Natural killer cell (primary cell): ENCODE data around the gene BCAP29. TPM values are rescaled to one million over a fixed set of nuclear protein-coding genes. Genes with fewer than 3 reads are reported as not detected.

Source experiments
- ATAC-seq, 3 donors: fragments of 150-1000 bp in 2 of 3; fragments of 200-7000 bp in 1 of 3; cut with Tn5 transposase; 1 replicate in 1 of 3; 2 replicates in 2 of 3; pipeline ENCODE4 v1.10.0; 2021; ENCODE audit warnings: mild to moderate bottlenecking in 2 of 3, moderate library complexity in 2 of 3
- DNase-seq, 2 donors: peaks; one replicate each; pipeline versions ENCODE4 v3.0.0 to v3.0.0-alpha.2; 2013 to 2021; ENCODE audit warnings: mixed read lengths in 1 of 2
- H3K27ac ChIP-seq: one replicate; pipeline ENCODE4 v1.5.1; 2013; ENCODE audit warnings: mild to moderate bottlenecking, low read length
- H3K27me3 ChIP-seq: one replicate; pipeline ENCODE4 v1.6.1; 2013; ENCODE audit warnings: low read length; ENCODE audit not compliant: control insufficient read depth, insufficient read depth
- H3K36me3 ChIP-seq: one replicate; pipeline ENCODE4 v1.6.1; 2013; ENCODE audit warnings: low read length; ENCODE audit not compliant: control insufficient read depth, insufficient read depth
- H3K4me1 ChIP-seq: one replicate; pipeline ENCODE4 v1.6.1; 2013; ENCODE audit warnings: low read length; ENCODE audit not compliant: control insufficient read depth, insufficient read depth
- H3K4me3 ChIP-seq: one replicate; pipeline ENCODE4 v1.5.1; 2013; ENCODE audit warnings: low read length
- H3K9me3 ChIP-seq: one replicate; pipeline ENCODE4 v1.6.1; 2013; ENCODE audit warnings: low read length; ENCODE audit not compliant: control insufficient read depth, insufficient read depth
- H3K27ac Mint-ChIP-seq, 2 donors: one replicate each; pipeline ENCODE4 v1.8.0; 2022; ENCODE audit warnings: mild to moderate bottlenecking in 2 of 2, mixed read lengths in 2 of 2, moderate library complexity in 1 of 2
- H3K27me3 Mint-ChIP-seq, 2 donors: one replicate each; pipeline ENCODE4 v1.8.0; 2022; ENCODE audit warnings: low read depth in 2 of 2, mixed read lengths in 2 of 2
- H3K36me3 Mint-ChIP-seq: one replicate; pipeline ENCODE4 v1.8.0; 2022; ENCODE audit warnings: mixed read lengths
- H3K4me1 Mint-ChIP-seq, 2 donors: one replicate each; pipeline ENCODE4 v1.8.0; 2022; ENCODE audit warnings: mixed read lengths in 2 of 2
- H3K4me3 Mint-ChIP-seq: one replicate; pipeline ENCODE4 v1.8.0; 2022; ENCODE audit warnings: mild to moderate bottlenecking, moderate library complexity, mixed read lengths
- H3K9me3 Mint-ChIP-seq, 2 donors: one replicate each; pipeline ENCODE4 v1.8.0; 2022; ENCODE audit warnings: mixed read lengths in 2 of 2
- CTCF ChIP-seq: fragments of 200-600 bp; IDR thresholded peaks from one replicate; pipeline ENCODE4 v1.8.0; 2022; ENCODE audit warnings: antibody characterized with exemption
- WGBS: methylation state at CpG from one replicate; pipeline ENCODE4 v1.1.7; 2013; ENCODE audit warnings: missing lambda C conversion rate; ENCODE audit not compliant: insufficient coverage; 5-methylcytosine and 5-hydroxymethylcytosine counted together
- intact Hi-C: fragments of 100-400 bp; cut with micrococcal nuclease; formaldehyde crosslinking; loops from one replicate; pipeline ENCODE4 v1.14.2; 2022
- total RNA-seq, 4 donors: library from RNA; stranded (reverse); fragments of 120-200 nt in 1 of 4; gene quantifications; one replicate each; pipeline versions ENCODE4 v1.2.3 to v1.2.4, GENCODE V29; 2013 to 2022

The BCAP29 gene
- total RNA-seq, 3 donors from 2014 or later (not counting 1 experiment from before 2014, with no cell fraction given), result 22.1 to 33.3 (median 27.1) TPM

DNA sequence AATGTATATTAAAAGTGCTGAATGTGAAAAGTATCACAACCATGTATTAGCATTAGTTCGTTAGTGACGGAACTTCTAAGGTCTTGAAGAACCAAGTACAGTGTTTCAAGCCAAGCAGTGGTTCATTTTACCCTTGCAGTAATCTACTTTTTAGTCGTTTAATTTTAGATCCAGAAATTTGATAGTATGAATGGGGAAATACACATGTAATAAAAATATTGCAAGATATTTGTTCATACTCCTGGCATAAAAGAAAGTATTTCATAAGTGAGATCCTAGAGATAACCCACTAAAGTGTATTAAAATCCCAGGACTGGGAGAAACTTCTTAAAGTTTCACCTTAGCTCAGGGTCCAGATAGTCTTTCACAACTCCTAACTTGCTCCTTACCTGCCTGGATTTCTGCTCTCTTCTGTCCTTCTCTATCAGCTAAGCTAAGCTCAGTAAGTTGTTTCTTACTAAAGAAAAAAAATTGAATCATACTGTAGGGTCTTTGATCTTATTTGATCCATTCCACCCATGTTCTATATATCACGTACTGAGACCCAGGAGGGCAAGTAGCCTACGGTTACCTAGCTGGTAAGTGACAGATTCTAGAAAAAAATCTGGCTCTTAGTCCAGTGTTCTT lies 1.5 kb downstream of the BCAP29 start:
- Mint-ChIP-seq H3K4me3 (peak overlapping the region; percentile 76), H3K27ac (peak overlapping the region; percentile 66 to 89), H3K9me3 (no peaks in the 10 kb centered on the region), H3K4me1 (peaks cover 15 to 20% of the 10 kb centered on the region in 2 donors), H3K36me3 (no peaks in the 10 kb centered on the region), H3K27me3 (no peaks in the 10 kb centered on the region)
- H3K9me3 ChIP-seq, result no peaks in the 10 kb centered on the region
- 83% methylated on average over 5 of the region's 5 CpGs for WGBS
- no peak for TF ChIP-seq CTCF
- H3K36me3 ChIP-seq, result peaks cover 3% of the 10 kb centered on the region
- ATAC-seq (no peak), DNase-seq (no peak)
- H3K4me1 ChIP-seq, result peaks cover 4% of the 10 kb centered on the region
- intact Hi-C loops, result loop anchor here (10.0 kb wide), 1 partner anchor 313 kb away; the partner anchor contains the start of gene DLD
- H3K27me3 ChIP-seq, result no peaks in the 10 kb centered on the region
- no peak overlapping the region for H3K4me3 ChIP-seq
- H3K27ac ChIP-seq, result no peak overlapping the region

GRCh38 chr7:107582875-107583274 lies 2.8 kb downstream of the BCAP29 start:
- Mint-ChIP-seq H3K4me1 (peaks cover 15 to 20% of the 10 kb centered on the region in 2 donors), H3K27me3 (no peaks in the 10 kb centered on the region), H3K27ac (peak overlapping the region; percentile 2 to 10), H3K36me3 (no peaks in the 10 kb centered on the region), H3K4me3 (no peak overlapping the region), H3K9me3 (no peaks in the 10 kb centered on the region)
- WGBS, result 100% methylated on average over 1 of the region's 2 CpGs
- Histone ChIP-seq H3K27me3 (no peaks in the 10 kb centered on the region), H3K36me3 (peaks cover 3% of the 10 kb centered on the region), H3K4me1 (peaks cover 4% of the 10 kb centered on the region), H3K4me3 (no peak overlapping the region), H3K27ac (no peak overlapping the region), H3K9me3 (no peaks in the 10 kb centered on the region)
- DNase-seq, result no peak
- ATAC-seq, result no peak
- intact Hi-C loops, result loop anchor here (10.0 kb wide), 1 partner anchor 312 kb away; the partner anchor contains the start of gene DLD
- TF ChIP-seq CTCF, result no peak

DNA sequence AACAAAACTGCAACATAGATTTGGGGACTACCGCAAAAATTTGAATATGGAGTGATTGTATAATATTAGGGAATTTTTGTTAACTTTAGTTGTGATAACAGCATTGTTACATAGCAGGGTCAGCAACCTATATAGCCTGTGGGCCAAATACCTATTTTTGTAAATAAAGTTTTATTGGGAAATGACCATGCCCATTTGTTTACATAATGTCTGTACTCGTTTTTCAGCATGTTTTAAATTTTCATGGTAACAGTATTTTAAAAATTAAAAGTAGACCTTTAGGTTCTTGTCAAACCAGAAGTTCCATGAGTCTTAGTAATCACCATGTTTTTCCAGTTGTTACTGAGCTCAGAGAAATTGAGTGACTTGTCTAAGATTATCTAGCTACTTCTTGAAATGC lies 4.7 kb downstream of the BCAP29 start:
- no peak for TF ChIP-seq CTCF
- ATAC-seq, result no peak
- Histone ChIP-seq H3K27me3 (no peaks in the 10 kb centered on the region), H3K4me3 (no peak overlapping the region), H3K4me1 (peaks cover under 1% of the 10 kb centered on the region), H3K9me3 (no peaks in the 10 kb centered on the region), H3K36me3 (peaks cover 3% of the 10 kb centered on the region), H3K27ac (no peak overlapping the region)
- H3K36me3 Mint-ChIP-seq, result no peaks in the 10 kb centered on the region
- intact Hi-C loops, result loop anchor here (10.0 kb wide), 1 partner anchor 310 kb away; the partner anchor contains the start of gene DLD
- no peak overlapping the region for H3K27ac Mint-ChIP-seq
- H3K4me3 Mint-ChIP-seq, result no peak overlapping the region
- H3K9me3 Mint-ChIP-seq, result no peaks in the 10 kb centered on the region
- peaks cover 11 to 20% of the 10 kb centered on the region in 2 donors for H3K4me1 Mint-ChIP-seq
- no peaks in the 10 kb centered on the region for H3K27me3 Mint-ChIP-seq
- no peak for DNase-seq
- no CpG with 5 or more reads among the region's 2 CpGs for WGBS
